Parathyroid adenoma (tissue), 2 donors: Measurements from ENCODE around the gene MYO1A.

Experiments used
- H2AFZ ChIP-seq: fragments of 300-600 bp; sonication (generic); one replicate; pipeline ENCODE4 v1.7.0; 2017; ENCODE audit warnings: antibody characterized with exemption, mild to moderate bottlenecking
- H3K27ac ChIP-seq: fragments of 300-600 bp; sonication (generic); one replicate; pipeline ENCODE4 v1.7.0; 2017
- H3K27me3 ChIP-seq: fragments of 300-600 bp; sonication (generic); one replicate; pipeline ENCODE4 v1.7.0; 2017; ENCODE audit warnings: low read length; ENCODE audit not compliant: control insufficient read depth, insufficient read depth
- H3K36me3 ChIP-seq: fragments of 300-600 bp; sonication (generic); one replicate; pipeline ENCODE4 v1.7.0; 2017; ENCODE audit warnings: low read length; ENCODE audit not compliant: control insufficient read depth, insufficient read depth
- H3K4me1 ChIP-seq: fragments of 300-600 bp; sonication (generic); one replicate; pipeline ENCODE4 v1.7.0; 2017; ENCODE audit warnings: control low read depth
- H3K4me2 ChIP-seq: fragments of 300-600 bp; sonication (generic); one replicate; pipeline ENCODE4 v1.7.0; 2017; ENCODE audit warnings: low read length
- H3K4me3 ChIP-seq: fragments of 300-600 bp; sonication (generic); one replicate; pipeline ENCODE4 v1.7.0; 2017; ENCODE audit warnings: low read depth, low read length
- H3K79me2 ChIP-seq: fragments of 300-600 bp; sonication (generic); one replicate; pipeline ENCODE4 v1.7.0; 2017; ENCODE audit warnings: control low read depth
- H3K9ac ChIP-seq: fragments of 300-600 bp; sonication (generic); one replicate; pipeline ENCODE4 v1.7.0; 2017; ENCODE audit warnings: mild to moderate bottlenecking
- H3K9me3 ChIP-seq: fragments of 300-600 bp; sonication (generic); one replicate; pipeline ENCODE4 v1.7.0; 2017; ENCODE audit warnings: low read length; ENCODE audit not compliant: control insufficient read depth
- TF ChIP-seq, protein P1 (sequence below): fragments of 300-600 bp; sonication (generic); IDR thresholded peaks from one replicate; pipeline ENCODE4 v1.7.0; 2017; ENCODE audit warnings: antibody characterized with exemption, mild to moderate bottlenecking
- donor health status: primary hyperparathyroidism.

Gene MYO1A

DNA sequence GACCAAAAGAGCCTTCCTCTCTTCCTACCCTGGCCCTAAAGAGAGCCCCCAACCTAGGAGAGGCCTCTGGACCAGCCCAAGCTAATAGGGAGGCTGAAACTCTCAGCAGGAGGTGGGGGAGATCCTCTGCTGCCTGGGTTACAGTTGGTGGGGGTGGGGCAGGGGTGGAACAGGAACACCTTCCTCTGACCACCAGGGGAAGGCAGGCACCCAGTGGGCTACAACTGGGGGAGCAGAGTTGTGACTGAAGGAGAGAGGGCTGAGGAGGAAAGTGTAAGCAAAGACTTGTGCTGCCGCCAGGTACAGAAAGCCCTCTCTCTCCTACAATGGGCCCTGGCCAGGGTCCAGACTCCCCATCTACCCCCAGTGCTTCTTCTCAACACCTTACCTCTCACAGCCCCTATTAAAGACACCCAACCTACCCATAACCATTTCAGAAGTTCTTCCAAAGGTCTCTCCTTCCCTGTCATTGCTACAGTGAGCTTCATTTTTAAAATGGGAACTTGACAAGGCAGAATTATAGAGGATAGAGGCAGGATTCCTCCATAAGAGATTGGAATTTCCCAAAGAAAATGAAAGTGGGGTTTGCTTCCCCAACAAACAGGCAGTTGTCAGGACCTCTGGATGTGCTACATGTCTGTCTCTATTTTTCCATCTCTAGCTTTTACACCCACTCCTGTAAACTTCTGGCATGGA is 1.4 kb downstream of the MYO1A start:
- no peak overlapping the region for H3K9ac ChIP-seq
- no peaks in the 10 kb centered on the region for H3K79me2 ChIP-seq
- H3K36me3 ChIP-seq = no peaks in the 10 kb centered on the region
- no peaks in the 10 kb centered on the region for H3K27me3 ChIP-seq
- no peaks in the 10 kb centered on the region for H3K4me1 ChIP-seq
- no peak overlapping the region for H2AFZ ChIP-seq
- TF ChIP-seq, protein P1, sequence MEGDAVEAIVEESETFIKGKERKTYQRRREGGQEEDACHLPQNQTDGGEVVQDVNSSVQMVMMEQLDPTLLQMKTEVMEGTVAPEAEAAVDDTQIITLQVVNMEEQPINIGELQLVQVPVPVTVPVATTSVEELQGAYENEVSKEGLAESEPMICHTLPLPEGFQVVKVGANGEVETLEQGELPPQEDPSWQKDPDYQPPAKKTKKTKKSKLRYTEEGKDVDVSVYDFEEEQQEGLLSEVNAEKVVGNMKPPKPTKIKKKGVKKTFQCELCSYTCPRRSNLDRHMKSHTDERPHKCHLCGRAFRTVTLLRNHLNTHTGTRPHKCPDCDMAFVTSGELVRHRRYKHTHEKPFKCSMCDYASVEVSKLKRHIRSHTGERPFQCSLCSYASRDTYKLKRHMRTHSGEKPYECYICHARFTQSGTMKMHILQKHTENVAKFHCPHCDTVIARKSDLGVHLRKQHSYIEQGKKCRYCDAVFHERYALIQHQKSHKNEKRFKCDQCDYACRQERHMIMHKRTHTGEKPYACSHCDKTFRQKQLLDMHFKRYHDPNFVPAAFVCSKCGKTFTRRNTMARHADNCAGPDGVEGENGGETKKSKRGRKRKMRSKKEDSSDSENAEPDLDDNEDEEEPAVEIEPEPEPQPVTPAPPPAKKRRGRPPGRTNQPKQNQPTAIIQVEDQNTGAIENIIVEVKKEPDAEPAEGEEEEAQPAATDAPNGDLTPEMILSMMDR = no peak
- H3K27ac ChIP-seq = no peak overlapping the region
- H3K9me3 ChIP-seq = no peaks in the 10 kb centered on the region
- H3K4me2 ChIP-seq = no peak overlapping the region
- no peak overlapping the region for H3K4me3 ChIP-seq

DNA sequence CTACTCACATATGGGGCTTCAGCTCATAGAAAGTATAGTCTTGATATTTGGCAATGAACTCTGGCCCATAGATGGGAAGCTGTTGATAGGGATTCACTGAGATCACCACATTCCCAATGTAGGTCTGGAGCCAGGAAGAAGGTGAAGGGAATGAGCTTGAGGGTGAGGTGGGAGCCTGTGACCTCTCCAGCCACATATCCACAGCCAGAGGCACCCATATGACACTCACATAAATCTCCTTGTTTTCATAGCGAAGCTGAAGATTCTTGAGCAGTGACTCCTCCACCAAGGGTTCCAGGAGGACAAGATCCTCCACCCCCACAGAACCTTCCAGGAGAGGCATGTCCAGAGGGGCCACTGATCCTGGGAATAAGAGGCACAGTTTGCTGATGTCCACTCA is 1.9 kb downstream of the MYO1A start:
- Histone ChIP-seq H3K4me1 (no peaks in the 10 kb centered on the region), H3K27ac (no peak overlapping the region), H3K27me3 (no peaks in the 10 kb centered on the region), H3K79me2 (no peaks in the 10 kb centered on the region), H2AFZ (no peak overlapping the region), H3K9me3 (no peaks in the 10 kb centered on the region), H3K36me3 (no peaks in the 10 kb centered on the region), H3K9ac (no peak overlapping the region), H3K4me2 (no peak overlapping the region), H3K4me3 (no peak overlapping the region)
- TF ChIP-seq, protein P1 = no peak

DNA sequence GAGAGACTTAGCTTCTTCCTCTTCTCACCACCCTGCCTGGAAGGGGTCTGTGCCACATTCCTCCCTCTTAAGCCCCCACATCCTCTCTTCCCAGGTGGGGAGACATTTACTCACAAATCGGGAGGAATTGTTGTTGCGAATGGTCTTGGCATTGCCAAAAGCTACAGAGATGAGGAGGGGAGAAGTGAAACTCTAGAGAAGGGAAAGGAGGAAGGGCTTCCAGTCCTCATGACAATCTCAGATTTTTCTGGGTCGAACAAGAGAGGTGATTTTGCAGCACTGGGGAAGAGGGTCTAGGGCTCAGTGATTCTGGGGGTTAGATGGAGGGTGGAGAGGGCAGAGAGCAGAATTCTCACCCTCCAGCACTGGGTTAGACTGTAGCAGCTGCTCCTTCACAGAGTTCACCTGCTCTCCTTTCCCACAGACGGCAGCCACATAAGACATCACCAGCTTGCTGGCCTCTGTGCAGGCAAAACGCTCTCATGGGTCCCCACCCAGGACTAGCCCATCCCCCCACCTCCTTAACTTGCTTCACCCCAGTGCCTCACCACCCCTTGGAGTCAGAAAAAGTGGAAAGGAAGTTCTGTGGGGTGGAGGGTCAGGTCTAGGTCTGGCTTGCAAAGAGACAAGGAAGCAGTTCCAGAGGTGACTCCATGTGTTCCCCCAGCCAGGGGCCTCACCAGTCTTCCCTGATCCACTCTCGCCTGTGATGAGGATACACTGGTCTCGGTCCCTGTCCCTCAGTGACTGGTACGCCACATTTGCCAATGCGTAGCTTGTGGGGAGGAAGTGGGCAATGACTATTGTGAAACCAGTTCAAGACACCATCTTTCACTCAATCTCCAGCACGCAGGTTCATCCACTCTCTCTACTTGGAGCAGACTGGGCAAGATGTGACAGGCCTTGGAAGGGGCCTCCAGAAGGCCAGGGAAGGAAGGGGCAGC is 2.7 kb downstream of the MYO1A start:
- Histone ChIP-seq H3K9ac (no peak overlapping the region), H3K4me1 (no peaks in the 10 kb centered on the region), H3K27me3 (no peaks in the 10 kb centered on the region)

DNA sequence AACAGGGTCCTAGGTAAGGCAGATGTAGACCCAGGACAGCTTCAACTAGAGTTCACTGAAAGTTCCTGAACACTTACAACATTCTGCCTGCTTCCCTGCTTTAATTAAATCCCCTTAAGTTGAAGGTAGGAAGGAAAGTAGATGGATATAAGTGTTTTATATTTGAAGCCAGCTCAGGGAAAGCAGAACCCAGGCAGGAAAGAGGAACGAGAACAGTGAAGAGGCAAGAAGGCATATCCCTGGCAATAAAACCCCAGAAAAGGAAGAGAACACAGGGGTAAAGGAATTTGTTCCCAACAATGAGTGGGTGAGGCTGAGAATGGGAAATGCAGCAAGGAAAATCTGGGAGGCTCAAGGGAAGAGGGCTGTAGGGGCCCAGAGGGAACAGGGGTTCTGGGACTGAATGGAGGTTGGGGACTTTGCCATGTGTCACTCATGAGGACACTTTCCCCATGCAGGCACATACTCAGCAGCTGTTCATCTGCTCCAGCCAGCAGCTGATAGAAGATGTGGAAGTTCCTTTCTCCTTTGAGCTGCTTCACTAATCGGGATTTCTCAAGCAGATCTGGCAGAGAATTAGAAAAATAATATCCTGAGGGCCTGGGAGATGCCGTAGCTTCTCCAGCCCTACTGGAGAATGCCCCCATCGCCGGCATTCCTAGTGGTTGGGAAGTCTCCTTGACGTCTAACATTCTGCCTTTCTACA is 3.7 kb downstream of the MYO1A start:
- no peak overlapping the region for H3K9ac ChIP-seq
- no peak overlapping the region for H3K4me2 ChIP-seq
- H3K79me2 ChIP-seq = no peaks in the 10 kb centered on the region
- TF ChIP-seq, protein P1 = no peak
- no peaks in the 10 kb centered on the region for H3K9me3 ChIP-seq
- no peak overlapping the region for H3K4me3 ChIP-seq
- no peak overlapping the region for H3K27ac ChIP-seq
- no peaks in the 10 kb centered on the region for H3K27me3 ChIP-seq
- no peaks in the 10 kb centered on the region for H3K36me3 ChIP-seq
- H2AFZ ChIP-seq = no peak overlapping the region
- no peaks in the 10 kb centered on the region for H3K4me1 ChIP-seq

More for the DNA sequence above, 2.7 kb downstream of the MYO1A start:
- no peak overlapping the region for H3K4me2 ChIP-seq
- H3K79me2 ChIP-seq = no peaks in the 10 kb centered on the region
- H3K36me3 ChIP-seq = no peaks in the 10 kb centered on the region
- H2AFZ ChIP-seq = no peak overlapping the region
- H3K9me3 ChIP-seq = no peaks in the 10 kb centered on the region
- TF ChIP-seq, protein P1 = no peak
- H3K27ac ChIP-seq = no peak overlapping the region
- no peak overlapping the region for H3K4me3 ChIP-seq
